Endothelial cell of umbilical vein (primary cell): Measurements from ENCODE around the gene VAV2. TPM values are rescaled to one million over a fixed set of nuclear protein-coding genes. Genes with fewer than 3 reads are reported as not detected.

Source experiments
- BruUV-seq: library from RNA; stranded (reverse); fragments of 400-500 nt; replicated peaks from 2 replicates; lab custom pipeline; 2021; lab: Mats Ljungman, UMichigan
- CTCF ChIA-PET: fragments of 300-600, 350-600 bp; sonication (Branson Sonifier 250); formaldehyde crosslinking; loops from one replicate; lab custom pipeline; 2021; ENCODE audit warnings: antibody characterized with exemption, inconsistent platforms; lab: Charles Lee
- POLR2A ChIA-PET: fragments of 300-600, 350-600 bp; sonication (Branson Sonifier 250); formaldehyde crosslinking; loops from one replicate; lab custom pipeline; 2021; ENCODE audit warnings: antibody characterized with exemption, inconsistent platforms; lab: Charles Lee
- DNase-seq: peaks from one replicate; pipeline ENCODE4 v3.0.0-alpha.2; 2011; ENCODE audit warnings: low read depth, low spot score
- FAIRE-seq: peaks from 2 replicates; lab custom pipeline; 2011; peaks lifted over from hg19 to GRCh38; lab: Jason Lieb, UNC
- H2AFZ ChIP-seq: 2 replicates; pipeline ENCODE4 v1.6.0; 2012; ENCODE audit warnings: low read depth, low read length, control low read depth, inconsistent platforms
- H3K27ac ChIP-seq: 2 replicates; pipeline ENCODE4 v1.5.1; 2011; ENCODE audit warnings: low read depth, mild to moderate bottlenecking, control low read depth, low read length, moderate library complexity; ENCODE audit not compliant: insufficient read depth
- H3K27me3 ChIP-seq, 2 experiments: 2 replicates each; pipeline versions ENCODE4 v1.6.0 to v1.6.1; 2011; ENCODE audit warnings: low read length in 2 of 2, mixed read lengths in 1 of 2; ENCODE audit not compliant: control insufficient read depth in 2 of 2, insufficient read depth in 2 of 2
- H3K36me3 ChIP-seq, 2 experiments: 2 replicates in 1 of 2; 3 replicates in 1 of 2; pipeline ENCODE4 v1.5.1; 2011; ENCODE audit warnings: low read length in 2 of 2, mild to moderate bottlenecking in 1 of 2, moderate library complexity in 1 of 2; ENCODE audit not compliant: control insufficient read depth in 2 of 2, insufficient read depth in 2 of 2; ENCODE audit errors: extremely low read depth in 1 of 2
- H3K4me1 ChIP-seq: 3 replicates; pipeline ENCODE4 v1.5.1; 2011; ENCODE audit warnings: mild to moderate bottlenecking, low read length; ENCODE audit not compliant: control insufficient read depth, insufficient read depth; ENCODE audit errors: extremely low read depth
- H3K4me2 ChIP-seq: 2 replicates; pipeline ENCODE4 v1.6.1; 2011; ENCODE audit warnings: low read length, control low read depth, mixed read lengths; ENCODE audit not compliant: insufficient read depth
- H3K4me3 ChIP-seq, 3 experiments: fragments of 200-600 bp in 1 of 3; sonication (generic), shearing (Covaris generic) in 1 of 3; replicated peaks in 1 of 3; 2 replicates each; pipeline ENCODE4 v1.5.1; 2011 to 2016; ENCODE audit warnings: control low read depth in 3 of 3, low read length in 3 of 3, mild to moderate bottlenecking in 2 of 3, inconsistent platforms in 1 of 3, low read depth in 1 of 3, moderate library complexity in 1 of 3; ENCODE audit not compliant: insufficient read depth in 1 of 3
- H3K79me2 ChIP-seq: 2 replicates; pipeline ENCODE4 v1.6.0; 2012; ENCODE audit warnings: low read length, inconsistent platforms; ENCODE audit not compliant: control insufficient read depth, insufficient read depth
- H3K9ac ChIP-seq: replicated peaks from 2 replicates; pipeline ENCODE3; 2011; ENCODE audit warnings: low read length, control low read depth; ENCODE audit not compliant: insufficient read depth; ENCODE audit errors: extremely low read depth
- H3K9me1 ChIP-seq: replicated peaks from 3 replicates; pipeline ENCODE4 v1.6.0; 2011; ENCODE audit warnings: mild to moderate bottlenecking, low read length; ENCODE audit not compliant: control insufficient read depth, insufficient read depth; ENCODE audit errors: extremely low read depth
- H3K9me3 ChIP-seq: replicated peaks from 2 replicates; pipeline ENCODE4 v1.5.1; 2012; ENCODE audit warnings: low read length, inconsistent platforms; ENCODE audit not compliant: control insufficient read depth, insufficient read depth
- H4K20me1 ChIP-seq: replicated peaks from 2 replicates; pipeline ENCODE3; 2011; ENCODE audit warnings: mild to moderate bottlenecking, low read length; ENCODE audit not compliant: control insufficient read depth, insufficient read depth; ENCODE audit errors: extremely low read depth
- EZH2 ChIP-seq: IDR thresholded peaks from 2 replicates; pipeline ENCODE4 v1.6.1; 2012; ENCODE audit warnings: borderline replicate concordance, low read depth, mild to moderate bottlenecking, moderate library complexity, low read length, inconsistent platforms; ENCODE audit not compliant: severe bottlenecking
- FOS ChIP-seq: IDR thresholded peaks from 2 replicates; pipeline ENCODE4 v1.6.1; 2011; ENCODE audit warnings: mild to moderate bottlenecking, low read length, moderate library complexity, borderline replicate concordance; ENCODE audit not compliant: insufficient read depth
- GATA2 ChIP-seq: IDR thresholded peaks from 2 replicates; pipeline ENCODE4 v1.7.0; 2011; ENCODE audit warnings: low read depth, mild to moderate bottlenecking, moderate library complexity, mixed read lengths, low read length; ENCODE audit not compliant: insufficient read length, insufficient read depth
- JUN ChIP-seq: IDR thresholded peaks from 2 replicates; pipeline ENCODE4 v1.6.1; 2011; ENCODE audit warnings: borderline replicate concordance, low read depth; ENCODE audit not compliant: insufficient read length, insufficient read depth
- MAX ChIP-seq: IDR thresholded peaks from 2 replicates; pipeline ENCODE4 v1.6.1; 2011; ENCODE audit not compliant: insufficient read depth, insufficient read length
- MYC ChIP-seq: IDR thresholded peaks from one replicate; pipeline ENCODE4 v1.6.1; 2011; ENCODE audit warnings: mild to moderate bottlenecking, low read depth, low read length
- POLR2A ChIP-seq: IDR thresholded peaks from 2 replicates; pipeline ENCODE4 v1.6.1; 2012; ENCODE audit warnings: low read depth, mild to moderate bottlenecking, control low read depth, low read length
- POLR2AphosphoS5 ChIP-seq: IDR thresholded peaks from 2 replicates; pipeline ENCODE4 v1.6.1; 2012; ENCODE audit warnings: low read depth, mild to moderate bottlenecking, control low read depth, low read length, moderate library complexity; ENCODE audit not compliant: insufficient read depth
- dilution Hi-C: fragments of 300-500 bp; cut with MboI; formaldehyde crosslinking; loops from one replicate; pipeline ENCODE4 v1.15.0; 2019; ENCODE audit warnings: low sequenced_read_pairs; ENCODE audit not compliant: extremely low pct_ligation_motif_present
- intact Hi-C: fragments of 100-400 bp; cut with micrococcal nuclease; formaldehyde crosslinking; loops from one replicate; pipeline ENCODE4 v1.10.0; 2022
- polyA plus RNA-seq, 4 experiments: library from polyadenylated mRNA; depleted of rRNA in 3 of 4; stranded (reverse) in 3 of 4; unstranded in 1 of 4; fragments of >200 nt; gene quantifications; 2 replicates each; pipeline versions ENCODE4 v1.2.1 to v1.2.3, GENCODE V29; 2011 to 2012; ENCODE audit warnings: missing spikeins in 1 of 4
- total RNA-seq: library from RNA; stranded (reverse); gene quantifications from 2 replicates; pipeline ENCODE4 v1.2.3, GENCODE V29; 2021
- TF ChIP-seq, protein P1 (sequence below), 2 donors: IDR thresholded peaks; 1 replicate in 1 of 2; 2 replicates in 1 of 2; pipeline ENCODE4 v1.5.1; 2011; ENCODE audit warnings: low read length in 2 of 2, mild to moderate bottlenecking in 2 of 2, moderate library complexity in 2 of 2, control low read depth in 1 of 2, inconsistent platforms in 1 of 2, low read depth in 1 of 2; ENCODE audit not compliant: insufficient read depth in 1 of 2; ENCODE audit errors: extremely low read depth in 1 of 2

VAV2 gene
- total and polyA plus RNA-seq, 2 donors (not counting 3 experiments of a cell fraction or from before 2014, with no cell fraction given): 10.6 to 30.6 TPM

DNA sequence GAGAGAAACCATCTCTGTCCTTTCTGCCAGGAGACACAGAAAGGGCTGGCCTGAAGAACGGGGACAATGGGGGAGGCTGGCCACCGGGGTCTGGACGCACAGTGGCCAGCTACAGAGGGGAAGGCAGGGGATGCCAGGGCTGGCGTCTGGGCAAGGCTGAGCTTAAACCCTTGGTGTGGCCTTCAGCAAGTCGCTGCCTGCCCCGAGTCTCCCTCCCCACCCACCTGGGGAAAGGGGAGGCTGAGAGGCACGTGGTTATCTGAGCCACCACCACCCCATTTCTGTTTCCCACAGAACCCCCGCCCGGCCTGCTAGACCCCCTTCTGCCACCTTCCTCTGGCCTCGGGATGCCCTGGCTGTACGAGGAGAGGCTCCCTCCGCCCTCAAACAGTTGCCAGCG, 115.3 kb downstream of the VAV2 start:
- no peak for TF ChIP-seq POLR2AphosphoS5
- TF ChIP-seq EZH2: no peak
- no peak for TF ChIP-seq JUN
- no peak for TF ChIP-seq MAX
- TF ChIP-seq POLR2A: no peak
- TF ChIP-seq FOS: no peak
- no peak for TF ChIP-seq GATA2
- TF ChIP-seq MYC: no peak
- TF ChIP-seq, protein P1, sequence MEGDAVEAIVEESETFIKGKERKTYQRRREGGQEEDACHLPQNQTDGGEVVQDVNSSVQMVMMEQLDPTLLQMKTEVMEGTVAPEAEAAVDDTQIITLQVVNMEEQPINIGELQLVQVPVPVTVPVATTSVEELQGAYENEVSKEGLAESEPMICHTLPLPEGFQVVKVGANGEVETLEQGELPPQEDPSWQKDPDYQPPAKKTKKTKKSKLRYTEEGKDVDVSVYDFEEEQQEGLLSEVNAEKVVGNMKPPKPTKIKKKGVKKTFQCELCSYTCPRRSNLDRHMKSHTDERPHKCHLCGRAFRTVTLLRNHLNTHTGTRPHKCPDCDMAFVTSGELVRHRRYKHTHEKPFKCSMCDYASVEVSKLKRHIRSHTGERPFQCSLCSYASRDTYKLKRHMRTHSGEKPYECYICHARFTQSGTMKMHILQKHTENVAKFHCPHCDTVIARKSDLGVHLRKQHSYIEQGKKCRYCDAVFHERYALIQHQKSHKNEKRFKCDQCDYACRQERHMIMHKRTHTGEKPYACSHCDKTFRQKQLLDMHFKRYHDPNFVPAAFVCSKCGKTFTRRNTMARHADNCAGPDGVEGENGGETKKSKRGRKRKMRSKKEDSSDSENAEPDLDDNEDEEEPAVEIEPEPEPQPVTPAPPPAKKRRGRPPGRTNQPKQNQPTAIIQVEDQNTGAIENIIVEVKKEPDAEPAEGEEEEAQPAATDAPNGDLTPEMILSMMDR (IDR thresholded peaks at IDR 0.05; ENCODE audit: extremely low read depth in 1 of 2, insufficient read depth in 1 of 2, low read depth in 1 of 2, low read length in 2 of 2): no peak
- Histone ChIP-seq H3K9ac (no peak overlapping the region), H2AFZ (no peak overlapping the region), H3K4me2 (no peak overlapping the region), H3K9me3 (no peaks in the 10 kb centered on the region), H3K79me2 (peaks cover 20% of the 10 kb centered on the region), H3K4me3 (no peak overlapping the region), H4K20me1 (no peaks in the 10 kb centered on the region), H3K27ac (no peak overlapping the region), H3K27me3 (no peaks in the 10 kb centered on the region), H3K4me1 (peaks cover 7% of the 10 kb centered on the region), H3K36me3 (no peaks in the 10 kb centered on the region), H3K9me1 (no peaks in the 10 kb centered on the region)
- CTCF ChIA-PET: interaction anchor here (1.5 kb wide), 1 partner anchor 9 kb away, joined by 3 read pairs; no protein-coding TSS in a partner anchor
- BruUV-seq: no TSS peak
- POLR2A ChIA-PET: no interaction called here
- intact Hi-C loops: no loop called here
- DNase-seq (no peak), FAIRE-seq (no peak)
- dilution Hi-C loops: no loop called here
